ENCODE results near the gene LNX1.

LNX1 gene

DNA sequence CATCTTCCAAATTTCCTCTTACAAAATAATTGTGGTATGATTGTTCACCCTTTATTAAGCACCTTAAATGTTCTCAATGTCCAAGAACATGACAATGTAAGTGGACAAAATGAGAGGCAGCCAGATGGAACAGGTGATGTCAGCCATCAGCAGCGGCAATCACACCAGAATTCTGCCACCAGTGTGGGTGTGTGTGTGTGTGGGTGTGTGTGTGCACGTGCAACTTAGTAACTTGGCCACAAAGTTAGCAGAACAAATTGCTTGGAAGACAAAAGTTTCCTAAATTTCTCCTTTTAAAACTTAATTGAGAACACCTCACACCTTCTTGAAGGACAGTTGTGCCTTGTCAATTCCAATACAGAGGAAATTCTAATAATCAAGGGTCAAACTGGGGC is 18.7 kb downstream of the LNX1 start:
- TF ChIP-seq CTCF (IDR thresholded peaks at IDR 0.05; ENCODE audit: insufficient read depth, low read length, poor library complexity, severe bottlenecking), result no peak
- no peaks in the 10 kb centered on the region; the same call in 1 of the 2 replicates for H3K27me3 ChIP-seq (replicated peaks; ENCODE audit: control insufficient read depth, insufficient read depth, low read length)
- no peak overlapping the region for H3K4me3 ChIP-seq (replicated peaks; ENCODE audit: low read depth, low read length)
- DNase-seq (ENCODE audit: extremely low read depth, insufficient read length), result no peak
- no peaks in the 10 kb centered on the region for H3K36me3 ChIP-seq (ENCODE audit: control insufficient read depth, insufficient read depth, low read length)

DNA sequence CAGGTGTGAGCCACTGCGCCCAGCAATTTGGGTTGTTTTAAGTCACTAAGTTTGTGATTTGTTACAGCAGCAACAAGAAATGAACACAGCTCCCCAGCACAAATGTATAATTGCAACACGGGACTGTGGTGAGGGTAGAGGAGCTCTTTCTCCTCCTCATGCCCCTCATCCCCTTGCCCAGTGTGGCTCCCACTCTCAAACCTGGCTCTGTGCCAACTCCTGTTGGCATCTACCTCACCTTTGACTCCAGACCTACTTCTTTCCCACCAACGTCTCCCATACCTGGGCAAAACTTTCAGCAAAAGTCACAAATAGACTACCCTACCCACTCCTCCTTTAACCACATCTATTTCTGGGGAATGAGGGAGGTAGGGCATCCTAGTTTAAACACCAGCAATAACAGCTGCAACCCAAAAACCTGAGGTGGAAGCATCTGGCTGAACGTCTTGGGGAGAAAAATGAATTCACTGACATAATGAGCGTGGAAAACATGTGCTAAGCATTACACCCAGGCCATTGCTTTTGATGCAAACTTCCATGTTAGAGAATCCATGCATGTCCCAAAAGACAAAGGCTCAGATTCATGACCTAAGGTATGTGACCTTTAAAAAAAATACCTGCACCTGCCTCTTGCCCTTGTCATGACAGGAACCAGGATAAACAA is 19.2 kb downstream of the LNX1 start:
- Histone ChIP-seq H3K36me3 (ENCODE audit: control insufficient read depth, insufficient read depth, low read length) (no peaks in the 10 kb centered on the region), H3K4me3 (replicated peaks; ENCODE audit: low read depth, low read length) (no peak overlapping the region), H3K27me3 (replicated peaks; ENCODE audit: control insufficient read depth, insufficient read depth, low read length) (no peaks in the 10 kb centered on the region; the same call in 1 of the 2 replicates)
- TF ChIP-seq CTCF (IDR thresholded peaks at IDR 0.05; ENCODE audit: insufficient read depth, low read length, poor library complexity, severe bottlenecking), result no peak
- DNase-seq (ENCODE audit: extremely low read depth, insufficient read length), result no peak

DNA sequence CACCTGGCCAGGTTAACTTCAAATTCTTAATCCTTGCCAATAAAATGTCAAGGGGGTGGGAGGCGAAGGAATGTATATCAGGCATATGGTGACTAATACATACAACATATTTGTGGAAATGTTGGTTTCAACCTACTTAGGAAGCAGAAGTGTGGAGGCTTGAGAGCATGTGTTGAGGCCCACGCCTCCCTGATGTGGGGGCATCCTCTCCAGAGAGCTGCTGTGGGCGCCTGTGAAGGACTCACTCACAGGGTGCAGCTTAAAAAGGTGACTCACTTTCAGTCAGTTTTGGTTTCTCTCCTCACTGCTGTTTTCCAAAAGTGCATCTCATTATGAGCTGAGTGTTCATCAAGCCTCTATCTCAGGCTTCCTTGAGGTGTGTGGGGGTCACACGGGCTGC is 27.5 kb downstream of the LNX1 start:
- no peak overlapping the region for H3K4me3 ChIP-seq (replicated peaks; ENCODE audit: low read depth, low read length)
- H3K27me3 ChIP-seq (replicated peaks; ENCODE audit: control insufficient read depth, insufficient read depth, low read length), result no peaks in the 10 kb centered on the region
- no peak for TF ChIP-seq CTCF (IDR thresholded peaks at IDR 0.05; ENCODE audit: insufficient read depth, low read length, poor library complexity, severe bottlenecking)
- DNase-seq (ENCODE audit: extremely low read depth, insufficient read length), result peak; percentile 19
- no peaks in the 10 kb centered on the region for H3K36me3 ChIP-seq (ENCODE audit: control insufficient read depth, insufficient read depth, low read length)

DNA sequence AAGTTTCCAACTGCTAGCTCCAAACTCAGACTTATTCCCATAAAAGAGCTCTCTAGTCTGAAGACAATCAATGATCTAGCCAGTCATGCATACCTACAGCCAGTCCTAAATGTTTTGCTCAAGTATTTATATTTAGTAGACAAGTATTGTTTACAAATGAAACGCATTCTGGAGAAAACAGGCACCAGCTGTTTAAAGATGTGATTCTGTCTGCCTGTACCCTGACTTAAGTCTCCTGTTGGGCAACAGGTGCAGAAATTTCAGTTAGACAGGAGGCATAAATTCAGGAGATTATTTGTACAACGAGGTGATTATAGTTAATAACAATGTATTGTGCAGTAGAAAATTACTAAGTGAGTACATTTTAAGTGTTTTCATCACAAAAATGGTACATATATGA is 28.9 kb downstream of the LNX1 start:
- TF ChIP-seq CTCF (IDR thresholded peaks at IDR 0.05; ENCODE audit: insufficient read depth, low read length, poor library complexity, severe bottlenecking), result no peak
- Histone ChIP-seq H3K4me3 (replicated peaks; ENCODE audit: low read depth, low read length) (no peak overlapping the region), H3K36me3 (ENCODE audit: control insufficient read depth, insufficient read depth, low read length) (no peaks in the 10 kb centered on the region), H3K27me3 (replicated peaks; ENCODE audit: control insufficient read depth, insufficient read depth, low read length) (no peaks in the 10 kb centered on the region)
- DNase-seq (ENCODE audit: extremely low read depth, insufficient read length), result no peak

DNA sequence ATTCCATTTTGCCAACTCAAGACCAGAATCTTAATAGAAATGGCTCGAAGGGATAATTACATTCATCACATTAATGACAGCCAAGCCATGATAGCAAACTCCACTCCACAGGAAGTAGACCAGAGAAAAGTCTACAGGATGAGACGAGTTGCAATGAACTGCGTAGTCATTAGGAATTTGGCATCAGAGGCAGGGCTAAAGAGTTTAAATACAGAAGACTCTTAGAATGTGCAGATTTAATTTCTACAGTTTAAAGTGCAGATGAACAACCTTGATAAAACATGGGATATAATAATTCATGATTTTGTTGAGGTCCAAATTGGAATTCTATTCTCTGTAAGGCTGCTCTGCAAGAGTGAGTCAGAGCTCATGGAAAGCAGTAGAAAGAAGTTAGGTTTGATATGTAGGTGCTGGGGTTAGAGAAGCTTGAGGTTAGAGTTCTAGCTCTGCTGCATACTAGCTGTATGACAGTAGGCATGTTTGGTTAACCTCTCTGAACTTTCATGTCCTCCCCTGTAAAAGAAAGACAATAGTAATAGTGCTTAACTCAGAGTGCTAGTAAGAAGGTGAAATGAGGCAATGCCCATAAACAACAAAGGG is 32.2 kb downstream of the LNX1 start:
- DNase-seq (ENCODE audit: extremely low read depth, insufficient read length), result no peak
- no peak overlapping the region for H3K4me3 ChIP-seq (replicated peaks; ENCODE audit: low read depth, low read length)
- H3K36me3 ChIP-seq (ENCODE audit: control insufficient read depth, insufficient read depth, low read length), result no peaks in the 10 kb centered on the region
- H3K27me3 ChIP-seq (replicated peaks; ENCODE audit: control insufficient read depth, insufficient read depth, low read length), result no peaks in the 10 kb centered on the region
- TF ChIP-seq CTCF (IDR thresholded peaks at IDR 0.05; ENCODE audit: insufficient read depth, low read length, poor library complexity, severe bottlenecking), result no peak
